Left ventricle myocardium inferior (tissue), 1 donor: ENCODE measurements around the gene SLC44A1. TPM values are rescaled to one million over a fixed set of nuclear protein-coding genes. Genes with fewer than 3 reads are reported as not detected.

Experiments used
- DNase-seq: peaks from one replicate; pipeline ENCODE4 v3.0.0-alpha.2; 2020
- H3K27ac ChIP-seq: fragments of 200-600 bp; replicated peaks from 2 replicates; pipeline ENCODE4 v1.8.0; 2021
- H3K27me3 ChIP-seq: fragments of 200-600 bp; 2 replicates; pipeline ENCODE4 v1.8.0; 2021; ENCODE audit warnings: low read depth
- H3K36me3 ChIP-seq: fragments of 200-600 bp; 2 replicates; pipeline ENCODE4 v1.8.0; 2021
- H3K4me1 ChIP-seq: fragments of 200-600 bp; 2 replicates; pipeline ENCODE4 v1.8.0; 2021
- H3K4me3 ChIP-seq: fragments of 200-600 bp; 2 replicates; pipeline ENCODE4 v1.8.0; 2021; ENCODE audit warnings: mild to moderate bottlenecking, moderate library complexity
- H3K9me3 ChIP-seq: fragments of 200-600 bp; replicated peaks from 2 replicates; pipeline ENCODE4 v1.8.0; 2021
- intact Hi-C: fragments of 100-400 bp; cut with micrococcal nuclease; formaldehyde crosslinking; loops from one replicate; pipeline ENCODE4 v1.11.0; 2022
- total RNA-seq: library from RNA; stranded (reverse); fragmentation: NEBNext Ultra II Directional; extraction: Animal tissue kit (Norgen Biotek cat#: 25700); gene quantifications from one replicate; pipeline ENCODE4 v1.2.1, GENCODE V29; 2021
- TF ChIP-seq, protein P1 (sequence below): fragments of 200-600 bp; IDR thresholded peaks from 2 replicates; pipeline ENCODE4 v1.8.0; 2021; ENCODE audit warnings: antibody characterized with exemption, mild to moderate bottlenecking, borderline replicate concordance
- donor health status: DM: no; HTN: yes; CAD: no; lungs with severe emphysema.

SLC44A1 gene
- total RNA-seq, 1 donor from 2014 or later: 27.0 TPM

DNA sequence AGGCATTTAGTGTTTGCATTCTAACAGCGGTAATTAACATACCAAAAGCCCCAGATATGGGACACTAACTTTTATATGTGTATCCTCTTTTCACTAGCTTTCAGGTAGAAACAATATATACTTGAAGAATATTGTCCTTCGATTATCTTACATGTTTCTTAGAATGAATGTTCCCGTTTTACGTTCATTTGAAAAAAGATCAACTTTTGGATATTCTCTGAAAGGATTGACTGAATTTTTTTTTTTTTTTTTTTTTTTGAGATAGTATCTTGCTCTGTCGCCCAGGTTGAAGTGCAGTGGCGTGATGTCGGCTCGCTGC is 171.2 kb downstream of the SLC44A1 start:
- Histone ChIP-seq H3K9me3 (peaks cover 17% of the 10 kb centered on the region), H3K36me3 (no peaks in the 10 kb centered on the region), H3K27ac (no peak overlapping the region), H3K4me3 (no peak overlapping the region), H3K4me1 (peaks cover 3% of the 10 kb centered on the region), H3K27me3 (no peaks in the 10 kb centered on the region)
- intact Hi-C loops: loop anchor here (10.0 kb wide), 1 partner anchor 261 kb away; no protein-coding TSS in a partner anchor
- TF ChIP-seq, protein P1, sequence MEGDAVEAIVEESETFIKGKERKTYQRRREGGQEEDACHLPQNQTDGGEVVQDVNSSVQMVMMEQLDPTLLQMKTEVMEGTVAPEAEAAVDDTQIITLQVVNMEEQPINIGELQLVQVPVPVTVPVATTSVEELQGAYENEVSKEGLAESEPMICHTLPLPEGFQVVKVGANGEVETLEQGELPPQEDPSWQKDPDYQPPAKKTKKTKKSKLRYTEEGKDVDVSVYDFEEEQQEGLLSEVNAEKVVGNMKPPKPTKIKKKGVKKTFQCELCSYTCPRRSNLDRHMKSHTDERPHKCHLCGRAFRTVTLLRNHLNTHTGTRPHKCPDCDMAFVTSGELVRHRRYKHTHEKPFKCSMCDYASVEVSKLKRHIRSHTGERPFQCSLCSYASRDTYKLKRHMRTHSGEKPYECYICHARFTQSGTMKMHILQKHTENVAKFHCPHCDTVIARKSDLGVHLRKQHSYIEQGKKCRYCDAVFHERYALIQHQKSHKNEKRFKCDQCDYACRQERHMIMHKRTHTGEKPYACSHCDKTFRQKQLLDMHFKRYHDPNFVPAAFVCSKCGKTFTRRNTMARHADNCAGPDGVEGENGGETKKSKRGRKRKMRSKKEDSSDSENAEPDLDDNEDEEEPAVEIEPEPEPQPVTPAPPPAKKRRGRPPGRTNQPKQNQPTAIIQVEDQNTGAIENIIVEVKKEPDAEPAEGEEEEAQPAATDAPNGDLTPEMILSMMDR: no peak
- DNase-seq: no peak

DNA sequence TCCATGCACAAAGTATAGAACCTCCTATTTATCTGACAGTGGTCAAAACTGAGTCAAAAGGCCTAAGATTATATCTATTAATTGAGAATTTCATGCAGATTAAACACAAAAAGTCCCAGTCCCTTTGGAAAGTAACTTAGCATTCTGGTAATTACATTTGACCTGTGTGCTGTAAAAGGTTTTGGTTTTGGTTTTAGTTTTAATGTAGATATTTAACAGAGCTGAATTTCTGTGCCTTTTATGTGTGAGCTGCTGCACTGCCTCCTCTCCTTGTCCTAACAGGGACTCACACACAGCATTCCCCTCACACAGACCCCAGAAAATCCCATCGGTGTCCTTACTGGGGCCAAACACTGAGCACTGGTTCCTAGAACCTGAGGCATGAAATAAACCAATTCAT is 172.4 kb downstream of the SLC44A1 start:
- H3K4me3 ChIP-seq: no peak overlapping the region
- peaks cover 3% of the 10 kb centered on the region for H3K4me1 ChIP-seq
- no peaks in the 10 kb centered on the region for H3K27me3 ChIP-seq
- H3K27ac ChIP-seq: no peak overlapping the region
- TF ChIP-seq, protein P1: no peak
- H3K36me3 ChIP-seq: no peaks in the 10 kb centered on the region
- peaks cover 5% of the 10 kb centered on the region for H3K9me3 ChIP-seq
- DNase-seq: no peak
- intact Hi-C loops: loop anchor here (10.0 kb wide), 1 partner anchor 262 kb away; no protein-coding TSS in a partner anchor

GRCh38 chr9:105418588-105419500 is 174.4 kb downstream of the SLC44A1 start:
- DNase-seq: no peak
- TF ChIP-seq, protein P1: no peak
- intact Hi-C loops: loop anchor here (10.0 kb wide), 1 partner anchor 264 kb away; no protein-coding TSS in a partner anchor
- Histone ChIP-seq H3K27ac (no peak overlapping the region), H3K27me3 (no peaks in the 10 kb centered on the region), H3K9me3 (no peaks in the 10 kb centered on the region), H3K4me3 (no peak overlapping the region), H3K36me3 (no peaks in the 10 kb centered on the region), H3K4me1 (peaks cover 3% of the 10 kb centered on the region)

GRCh38 chr9:105419816-105420597 is 175.6 kb downstream of the SLC44A1 start:
- Histone ChIP-seq H3K4me1 (peaks cover 3% of the 10 kb centered on the region), H3K36me3 (no peaks in the 10 kb centered on the region), H3K4me3 (no peak overlapping the region), H3K27me3 (no peaks in the 10 kb centered on the region), H3K9me3 (no peaks in the 10 kb centered on the region), H3K27ac (no peak overlapping the region)
- TF ChIP-seq, protein P1: no peak
- intact Hi-C loops: loop anchor here (10.0 kb wide), 1 partner anchor 265 kb away; no protein-coding TSS in a partner anchor
- DNase-seq: no peak

GRCh38 chr9:105421154-105421553 is 176.7 kb downstream of the SLC44A1 start:
- H3K36me3 ChIP-seq: no peaks in the 10 kb centered on the region
- TF ChIP-seq, protein P1: no peak
- H3K27me3 ChIP-seq: no peaks in the 10 kb centered on the region
- H3K4me1 ChIP-seq: no peaks in the 10 kb centered on the region
- intact Hi-C loops: no loop called here
- H3K4me3 ChIP-seq: no peak overlapping the region
- DNase-seq: no peak
- H3K27ac ChIP-seq: no peak overlapping the region
- H3K9me3 ChIP-seq: no peaks in the 10 kb centered on the region
